ENCODE measurements around the gene ERP44. TPM values are rescaled to one million over a fixed set of nuclear protein-coding genes. Genes with fewer than 3 reads are reported as not detected.

The ERP44 gene
- total RNA-seq, 4 donors from 2014 or later = 7.0 to 10.8 (median 9.7) TPM

DNA sequence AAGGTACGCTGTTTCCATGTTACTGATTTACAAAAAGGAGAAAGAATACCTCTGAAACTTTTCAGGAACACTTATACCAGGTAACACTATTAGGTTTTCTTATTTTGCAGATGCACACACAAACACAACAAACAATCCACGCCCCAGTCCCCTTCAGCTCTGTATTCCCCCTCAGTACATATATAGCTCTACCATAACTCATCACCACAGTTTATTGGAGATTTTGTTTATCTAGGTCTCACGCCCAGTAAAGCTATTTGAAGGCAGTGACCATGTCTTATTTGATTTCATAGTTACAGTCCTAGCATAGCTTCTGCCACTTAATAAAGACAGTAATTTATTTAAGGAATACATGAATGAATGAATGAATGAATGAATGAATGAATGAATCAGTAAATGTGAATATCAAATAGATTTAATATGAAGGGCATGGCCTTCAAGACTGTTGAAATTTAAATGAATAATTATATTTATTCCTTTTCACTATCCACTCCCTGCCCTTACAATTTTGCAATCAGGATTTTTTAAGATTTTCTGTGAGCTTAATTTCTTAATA lies 33.2 kb upstream of the ERP44 start:
- intact Hi-C loops (cut with DNase I; ENCODE audit: low total_unique reads) (no loop called here), in situ Hi-C loops (cut with MboI; ENCODE audit: low sequenced_read_pairs in 4 of 4) (no loop called here)
- Histone ChIP-seq H3K27me3 (no peaks in the 10 kb centered on the region), H3K9me3 (no peaks in the 10 kb centered on the region), H3K27ac (no peak overlapping the region), H3K4me1 (peaks cover 0 to 19% of the 10 kb centered on the region in 2 donors), H3K36me3 (peaks cover 0 to 5% of the 10 kb centered on the region in 2 donors), H3K4me3 (no peak overlapping the region)
- TF ChIP-seq, protein P1, sequence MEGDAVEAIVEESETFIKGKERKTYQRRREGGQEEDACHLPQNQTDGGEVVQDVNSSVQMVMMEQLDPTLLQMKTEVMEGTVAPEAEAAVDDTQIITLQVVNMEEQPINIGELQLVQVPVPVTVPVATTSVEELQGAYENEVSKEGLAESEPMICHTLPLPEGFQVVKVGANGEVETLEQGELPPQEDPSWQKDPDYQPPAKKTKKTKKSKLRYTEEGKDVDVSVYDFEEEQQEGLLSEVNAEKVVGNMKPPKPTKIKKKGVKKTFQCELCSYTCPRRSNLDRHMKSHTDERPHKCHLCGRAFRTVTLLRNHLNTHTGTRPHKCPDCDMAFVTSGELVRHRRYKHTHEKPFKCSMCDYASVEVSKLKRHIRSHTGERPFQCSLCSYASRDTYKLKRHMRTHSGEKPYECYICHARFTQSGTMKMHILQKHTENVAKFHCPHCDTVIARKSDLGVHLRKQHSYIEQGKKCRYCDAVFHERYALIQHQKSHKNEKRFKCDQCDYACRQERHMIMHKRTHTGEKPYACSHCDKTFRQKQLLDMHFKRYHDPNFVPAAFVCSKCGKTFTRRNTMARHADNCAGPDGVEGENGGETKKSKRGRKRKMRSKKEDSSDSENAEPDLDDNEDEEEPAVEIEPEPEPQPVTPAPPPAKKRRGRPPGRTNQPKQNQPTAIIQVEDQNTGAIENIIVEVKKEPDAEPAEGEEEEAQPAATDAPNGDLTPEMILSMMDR (IDR thresholded peaks at IDR 0.05 in 4 of 5, conservative IDR thresholded peaks at IDR 0.05 in 1 of 5) = no peak
- TF ChIP-seq POLR2A (IDR thresholded peaks at IDR 0.05) = no peak
- DNase-seq = no peak
- no peak for ATAC-seq

DNA sequence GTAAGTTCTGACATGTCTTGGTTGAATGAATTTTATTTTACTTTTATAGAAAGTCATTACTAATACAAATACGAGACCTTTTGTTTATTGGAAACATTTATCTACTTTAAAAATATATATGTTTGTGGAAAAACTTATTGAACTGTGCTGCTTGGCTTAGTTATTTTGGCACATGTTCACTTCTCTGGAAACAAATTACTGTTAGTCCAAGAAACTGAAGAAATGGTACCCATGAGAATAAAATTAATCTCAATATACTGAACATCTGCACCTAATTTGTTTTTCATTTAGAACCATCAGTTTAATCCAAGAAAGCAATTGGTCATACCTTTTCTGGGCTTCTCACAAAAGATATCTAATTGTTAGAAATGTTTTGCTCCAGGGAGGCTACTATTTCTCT lies 32.4 kb upstream of the ERP44 start:
- H3K4me3 ChIP-seq = no peak overlapping the region
- no peak for DNase-seq
- H3K4me1 ChIP-seq = peaks cover 0 to 19% of the 10 kb centered on the region in 2 donors
- in situ Hi-C loops (cut with MboI; ENCODE audit: low sequenced_read_pairs in 4 of 4) (no loop called here), intact Hi-C loops (cut with DNase I; ENCODE audit: low total_unique reads) (no loop called here)
- H3K27ac ChIP-seq = no peak overlapping the region
- no peak for ATAC-seq
- no peaks in the 10 kb centered on the region for H3K27me3 ChIP-seq
- no peaks in the 10 kb centered on the region for H3K9me3 ChIP-seq
- peaks cover 0 to 5% of the 10 kb centered on the region in 2 donors for H3K36me3 ChIP-seq
- TF ChIP-seq POLR2A (IDR thresholded peaks at IDR 0.05) = no peak
- TF ChIP-seq, protein P1 (IDR thresholded peaks at IDR 0.05 in 4 of 5, conservative IDR thresholded peaks at IDR 0.05 in 1 of 5) = no peak

DNA sequence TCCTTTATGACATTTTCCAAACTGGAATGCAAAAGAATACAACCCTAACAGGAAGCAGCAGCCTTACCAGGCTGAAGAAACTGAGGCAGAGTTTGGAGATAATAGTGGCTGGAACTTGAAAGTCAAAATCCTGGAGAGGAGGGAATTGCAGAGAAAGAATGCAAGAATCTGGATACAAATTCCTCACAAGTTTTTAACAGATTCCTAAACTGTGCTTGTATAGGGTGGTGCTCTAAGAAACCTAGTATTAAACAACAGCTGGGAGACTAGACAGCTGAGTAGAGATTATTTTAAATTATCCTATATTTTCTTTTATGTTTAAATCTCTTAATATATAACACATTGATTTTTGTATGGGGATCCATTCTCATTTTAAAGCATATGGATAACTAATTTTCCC lies 31.0 kb upstream of the ERP44 start:
- ATAC-seq (no peak), DNase-seq (no peak)
- intact Hi-C loops (cut with DNase I; ENCODE audit: low total_unique reads) = no loop called here
- no peaks in the 10 kb centered on the region for H3K9me3 ChIP-seq
- no peak overlapping the region for H3K27ac ChIP-seq
- in situ Hi-C loops (cut with MboI; ENCODE audit: low sequenced_read_pairs in 4 of 4) = no loop called here
- peaks cover 0 to 5% of the 10 kb centered on the region in 2 donors for H3K36me3 ChIP-seq
- TF ChIP-seq, protein P1 (IDR thresholded peaks at IDR 0.05 in 4 of 5, conservative IDR thresholded peaks at IDR 0.05 in 1 of 5) = no peak
- TF ChIP-seq POLR2A (IDR thresholded peaks at IDR 0.05) = no peak
- H3K4me3 ChIP-seq = no peak overlapping the region
- H3K27me3 ChIP-seq = no peaks in the 10 kb centered on the region
- peaks cover 0 to 19% of the 10 kb centered on the region in 2 donors for H3K4me1 ChIP-seq

DNA sequence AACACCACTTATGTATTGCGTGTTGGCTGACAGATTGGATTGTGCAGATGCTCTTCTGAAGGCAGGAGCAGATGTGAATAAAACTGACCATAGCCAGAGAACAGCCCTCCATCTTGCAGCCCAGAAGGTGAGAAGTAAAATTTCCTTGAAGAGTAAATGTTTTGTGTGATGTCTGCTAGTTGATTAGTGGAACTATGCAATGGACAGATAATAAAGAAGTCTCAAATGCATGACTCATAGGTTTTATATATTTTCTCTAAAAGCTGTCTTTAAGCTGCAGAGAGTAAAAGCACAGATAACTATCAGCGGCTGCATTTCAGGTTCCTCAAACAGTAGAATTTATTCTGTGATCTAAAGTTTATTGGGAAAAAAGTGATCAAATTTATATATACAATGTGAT lies 27.6 kb upstream of the ERP44 start:
- ATAC-seq (no peak), DNase-seq (no peak)
- intact Hi-C loops (cut with DNase I; ENCODE audit: low total_unique reads) = no loop called here
- no peak overlapping the region for H3K27ac ChIP-seq
- no peak overlapping the region for H3K4me3 ChIP-seq
- in situ Hi-C loops (cut with MboI; ENCODE audit: low sequenced_read_pairs in 4 of 4) = no loop called here
- TF ChIP-seq POLR2A (IDR thresholded peaks at IDR 0.05) = no peak
- TF ChIP-seq, protein P1 (IDR thresholded peaks at IDR 0.05 in 4 of 5, conservative IDR thresholded peaks at IDR 0.05 in 1 of 5) = no peak
- no peaks in the 10 kb centered on the region for H3K27me3 ChIP-seq
- no peaks in the 10 kb centered on the region for H3K9me3 ChIP-seq
- peaks cover 0 to 5% of the 10 kb centered on the region in 2 donors for H3K36me3 ChIP-seq
- peaks cover 6% of the 10 kb centered on the region in 2 donors for H3K4me1 ChIP-seq

DNA sequence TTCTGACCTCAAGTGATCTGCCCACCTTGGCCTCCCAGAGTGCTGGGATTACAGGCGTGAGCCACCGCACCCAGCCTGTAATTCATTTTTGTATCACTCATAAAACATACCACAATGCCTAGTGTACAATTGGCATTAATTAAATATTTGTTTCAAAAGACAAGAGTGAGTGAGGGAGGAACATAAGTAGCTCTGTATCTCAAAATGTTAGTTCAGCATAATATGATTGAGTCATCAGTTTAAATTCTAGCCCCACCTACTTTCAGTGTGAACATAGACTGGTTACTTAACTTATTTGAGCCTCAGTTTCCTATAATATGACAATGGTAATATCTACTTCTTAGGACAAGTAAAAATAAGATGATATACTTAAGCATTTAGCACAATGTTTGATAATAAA lies 27.1 kb upstream of the ERP44 start:
- in situ Hi-C loops (cut with MboI; ENCODE audit: low sequenced_read_pairs in 4 of 4) = no loop called here
- intact Hi-C loops (cut with DNase I; ENCODE audit: low total_unique reads) = no loop called here
- H3K4me3 ChIP-seq = no peak overlapping the region
- no peak overlapping the region for H3K27ac ChIP-seq
- no peaks in the 10 kb centered on the region for H3K27me3 ChIP-seq
- peaks cover 0 to 5% of the 10 kb centered on the region in 2 donors for H3K36me3 ChIP-seq
- peaks cover under 1 to 6% of the 10 kb centered on the region in 2 donors for H3K4me1 ChIP-seq
- DNase-seq (no peak), ATAC-seq (no peak)
- TF ChIP-seq POLR2A (IDR thresholded peaks at IDR 0.05) = no peak
- TF ChIP-seq, protein P1 (IDR thresholded peaks at IDR 0.05 in 4 of 5, conservative IDR thresholded peaks at IDR 0.05 in 1 of 5) = no peak
- no peaks in the 10 kb centered on the region for H3K9me3 ChIP-seq
